ENCODE data around the gene CDH13.

- no peak for TF ChIP-seq CTCF (IDR thresholded peaks at IDR 0.05)
- TF ChIP-seq POLR2A (IDR thresholded peaks at IDR 0.05) = no peak
Measured at GRCh38 chr16:83842756-83843507, 1216.2 kb downstream of the CDH13 start.

Data from thyroid gland (tissue), 4 donors.